Motor neuron (in vitro differentiated cells): Measurements from ENCODE around the gene WIPF2. TPM values are rescaled to one million over a fixed set of nuclear protein-coding genes. Genes with fewer than 3 reads are reported as not detected.
"Not testable (repeated sequence)": the region's sequence is repeated elsewhere in the genome, so short reads cannot be mapped to it uniquely, and the experiment has no call there.

ENCODE experiments used
- ATAC-seq, 8 experiments: fragments of 200-7000 bp; cut with Tn5 transposase; replicated peaks in 6 of 8; 2 replicates each; pipeline ENCODE4 v1.8.0; 2021; ENCODE audit warnings: mild to moderate bottlenecking in 8 of 8, moderate library complexity in 8 of 8
- H3K27ac ChIP-seq, 2 donors: fragments of 250-450 bp; sonication (Bioruptor Pico); 2 replicates each; pipeline ENCODE4 v1.9.0; 2021; ENCODE audit warnings: antibody characterized with exemption in 2 of 2, mild to moderate bottlenecking in 2 of 2, moderate library complexity in 1 of 2
- H3K4me1 ChIP-seq, 2 donors: fragments of 250-450 bp; sonication (Bioruptor Pico); replicated peaks in 1 of 2; 2 replicates each; pipeline ENCODE4 v1.6.1; 2021; ENCODE audit warnings: antibody characterized with exemption in 2 of 2, mild to moderate bottlenecking in 2 of 2, moderate library complexity in 1 of 2
- H3K4me3 ChIP-seq, 5 donors: fragments of 250-450 bp; sonication (Bioruptor Pico); 2 replicates each; pipeline ENCODE4 v1.9.0; 2021; ENCODE audit warnings: antibody characterized with exemption in 5 of 5, mild to moderate bottlenecking in 5 of 5, moderate library complexity in 4 of 5
- WGBS, 10 experiments: fragments of 450-650 bp; shearing (Covaris generic); methylation state at CpG; one replicate each; pipeline ENCODE4 v1.0.0; 2022; 5-methylcytosine and 5-hydroxymethylcytosine counted together
- in situ Hi-C, 9 experiments: fragments of 400-800 bp; cut with MboI; loops; one replicate each; pipeline ENCODE4 v1.15.0; 2021; ENCODE audit warnings: low sequenced_read_pairs in 9 of 9, low pct_unique_long_range_greater_than_20kb in 2 of 9; ENCODE audit not compliant: unreplicated experiment in 9 of 9
- total RNA-seq, 8 experiments: library from RNA; unstranded; fragments of 300-600 nt; gene quantifications; 2 replicates each; pipeline versions ENCODE4 v1.2.3 to v1.2.4, GENCODE V29; 2022

The WIPF2 gene
- total RNA-seq, 8 experiments from 2014 or later = 7.1 to 16.4 (median 11.5) TPM

DNA sequence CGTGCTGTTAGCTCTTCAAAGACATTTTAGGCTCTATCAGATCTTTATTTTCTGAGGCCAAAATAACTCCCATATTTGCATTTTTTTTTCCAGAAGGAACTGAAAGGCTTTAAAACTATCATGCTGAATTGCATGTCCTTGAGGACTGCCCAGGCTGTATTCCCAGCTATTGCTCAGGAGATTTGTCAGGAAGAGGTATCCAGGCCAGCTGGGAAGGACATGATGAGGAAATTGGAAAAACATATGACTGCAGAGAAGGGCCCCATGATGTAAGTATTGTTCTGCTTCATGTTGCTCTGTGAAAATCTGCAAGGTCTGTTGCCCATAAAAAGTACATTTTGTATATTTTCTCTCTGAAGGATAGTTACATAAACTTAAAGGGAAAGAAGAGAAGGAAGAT is 74.3 kb downstream of the WIPF2 start:
- Histone ChIP-seq H3K27ac (no peak overlapping the region), H3K4me1 (no peaks in the 10 kb centered on the region), H3K4me3 (no peak overlapping the region)
- ATAC-seq = no peak
- WGBS, 10 experiments = 50 to 100% (median 100%) methylated on average over 1 of the region's 1 CpG; no CpG with 5 or more reads in 1 of the 10 experiments
- in situ Hi-C loops = loop anchor here in 4 of 9 experiments (5.0 to 25.0 kb wide), 3 partner anchors 89 to 281 kb away; partner anchors contain the start of gene CSF3 (in 3 of the 4)

DNA sequence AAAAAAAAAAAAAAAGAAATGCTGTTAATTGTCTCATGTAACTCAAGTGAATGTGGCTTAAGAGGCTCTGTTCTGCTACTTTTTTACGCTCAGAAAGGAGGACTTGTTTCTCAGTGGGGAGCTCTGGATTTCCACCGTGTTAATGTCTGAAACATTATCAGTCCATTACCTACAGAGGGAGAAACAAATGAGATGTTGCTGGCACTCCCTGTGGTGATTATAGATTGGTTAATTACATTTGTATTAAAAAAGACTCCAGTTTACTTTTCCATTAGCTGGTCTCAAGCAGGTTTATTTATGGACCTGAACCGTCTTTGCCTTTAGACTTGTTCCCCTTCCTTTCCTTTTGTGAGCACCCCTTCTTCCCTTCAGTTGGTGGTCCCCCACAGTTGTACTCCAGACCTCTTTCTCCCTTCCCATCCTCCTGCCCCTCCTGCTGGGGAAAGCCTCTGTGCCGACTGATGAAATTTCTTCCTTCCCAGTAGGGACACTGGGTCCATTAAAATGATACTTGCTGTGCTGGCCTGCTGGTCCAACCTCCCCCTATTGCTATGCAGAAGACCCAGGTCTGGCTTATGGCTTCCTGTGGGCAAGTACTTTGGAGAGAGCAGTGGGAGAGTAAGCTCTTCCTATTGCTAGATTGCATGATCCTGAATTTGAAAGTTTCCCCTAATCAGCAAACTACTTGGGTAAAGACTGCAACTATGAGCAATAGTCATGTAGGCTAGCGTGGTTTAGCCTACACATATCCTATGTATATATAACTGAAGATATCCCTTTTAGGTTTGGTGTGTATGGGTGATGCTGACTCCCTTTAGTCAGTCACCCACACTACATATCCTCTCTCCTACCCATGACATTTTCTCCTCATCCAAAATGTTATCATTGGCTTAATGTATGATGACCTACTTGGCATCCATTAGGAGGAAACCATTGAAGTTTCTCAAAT is 76.7 kb downstream of the WIPF2 start:
- peak in 1 of 8 experiments; percentile 17 for ATAC-seq
- no peak overlapping the region for H3K27ac ChIP-seq
- H3K4me3 ChIP-seq = no peak overlapping the region
- in situ Hi-C loops = loop anchor here in 3 of 9 experiments (10.0 to 25.0 kb wide), 2 partner anchors 91 to 283 kb away; partner anchors contain the start of gene CSF3 (in 3 of the 3)
- 0 to 91% (median 62%) methylated on average over 1 to 5 of the region's 5 CpGs for WGBS, 10 experiments
- H3K4me1 ChIP-seq = no peaks in the 10 kb centered on the region

DNA sequence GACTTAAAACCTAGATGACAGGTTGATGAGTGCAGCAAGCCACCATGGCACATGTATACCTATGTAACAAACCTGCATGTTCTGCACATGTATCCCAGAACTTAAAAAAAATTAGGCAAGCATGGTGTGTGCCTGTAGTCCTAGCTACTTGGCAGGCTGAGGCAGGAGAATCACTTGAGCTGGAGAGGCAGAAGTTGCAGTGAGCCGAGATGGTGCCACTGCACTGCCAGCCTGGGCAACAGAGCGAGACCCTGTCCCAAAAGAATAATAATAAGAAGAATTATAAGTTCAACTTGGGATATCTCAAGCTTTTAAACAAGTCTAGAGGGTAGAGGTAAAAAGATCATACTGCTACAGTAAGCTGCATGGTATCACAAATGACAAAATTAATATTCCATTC is 78.4 kb downstream of the WIPF2 start:
- no peak overlapping the region for H3K4me3 ChIP-seq
- H3K27ac ChIP-seq = no peak overlapping the region
- in situ Hi-C loops = loop anchor here in 3 of 9 experiments (10.0 to 25.0 kb wide), 2 partner anchors 93 to 285 kb away; partner anchors contain the start of gene CSF3 (in 3 of the 3)
- no peak for ATAC-seq
- H3K4me1 ChIP-seq = no peaks in the 10 kb centered on the region
- 72 to 100% (median 95%) methylated on average over 2 of the region's 2 CpGs; no CpG with 5 or more reads in 6 of the 10 experiments for WGBS, 10 experiments

DNA sequence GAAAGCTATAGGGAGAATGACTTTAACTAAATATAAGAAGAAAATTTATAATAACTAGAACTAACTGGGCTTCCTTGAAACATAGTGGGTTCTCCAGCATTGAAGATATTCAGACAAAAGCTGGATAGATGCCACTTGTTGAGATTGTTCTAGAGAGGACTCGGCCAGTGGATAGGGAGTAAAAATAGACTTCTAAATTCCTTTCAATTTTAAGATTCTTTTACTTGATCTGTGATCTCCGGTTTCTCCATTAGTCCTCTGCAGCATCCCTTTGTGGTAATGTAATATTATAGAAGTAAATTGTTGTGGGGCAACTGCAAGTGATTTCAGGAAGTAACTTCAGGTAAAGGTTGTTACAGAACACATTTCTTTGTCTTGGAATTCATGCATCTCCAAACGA is 79.6 kb downstream of the WIPF2 start:
- H3K27ac ChIP-seq = no peak overlapping the region
- no peak for ATAC-seq
- H3K4me3 ChIP-seq = no peak overlapping the region
- in situ Hi-C loops = loop anchor here in 3 of 9 experiments (10.0 to 25.0 kb wide), 2 partner anchors 94 to 286 kb away; partner anchors contain the start of gene CSF3 (in 3 of the 3)
- H3K4me1 ChIP-seq = peaks cover 5 to 8% of the 10 kb centered on the region in 2 donors
- 34 to 100% (median 74%) methylated on average over 1 to 3 of the region's 3 CpGs for WGBS, 10 experiments

DNA sequence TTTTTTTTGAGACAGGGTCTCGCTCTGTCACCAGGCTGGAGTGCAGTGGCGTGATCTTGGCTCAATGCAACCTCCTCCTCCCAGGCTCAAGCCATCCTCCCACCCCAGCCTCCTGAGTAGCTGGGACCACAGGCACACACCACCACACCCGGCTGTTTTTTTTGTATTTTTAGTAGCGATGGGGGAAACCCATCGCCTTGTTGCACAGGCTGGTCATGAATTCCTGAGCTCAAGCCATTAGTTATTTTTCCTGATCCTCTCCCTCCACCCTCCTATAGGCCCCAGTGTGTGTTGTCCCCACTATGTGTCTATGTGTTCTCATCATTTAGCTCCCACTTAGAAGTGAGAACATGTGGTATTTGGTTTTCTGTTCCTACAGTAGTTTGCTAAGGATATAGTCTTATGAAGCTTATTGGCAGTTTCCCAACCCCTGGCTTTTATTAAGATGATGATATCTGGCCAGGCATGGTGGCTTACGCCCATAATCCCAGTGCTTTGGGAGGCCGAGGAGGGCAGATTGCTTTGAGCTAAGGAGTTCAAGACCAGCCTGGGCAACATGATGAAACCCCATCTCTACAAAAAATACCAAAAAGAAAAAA is 80.2 kb downstream of the WIPF2 start:
- WGBS, 10 experiments = 80 to 100% (median 99%) methylated on average over 1 to 5 of the region's 7 CpGs

DNA sequence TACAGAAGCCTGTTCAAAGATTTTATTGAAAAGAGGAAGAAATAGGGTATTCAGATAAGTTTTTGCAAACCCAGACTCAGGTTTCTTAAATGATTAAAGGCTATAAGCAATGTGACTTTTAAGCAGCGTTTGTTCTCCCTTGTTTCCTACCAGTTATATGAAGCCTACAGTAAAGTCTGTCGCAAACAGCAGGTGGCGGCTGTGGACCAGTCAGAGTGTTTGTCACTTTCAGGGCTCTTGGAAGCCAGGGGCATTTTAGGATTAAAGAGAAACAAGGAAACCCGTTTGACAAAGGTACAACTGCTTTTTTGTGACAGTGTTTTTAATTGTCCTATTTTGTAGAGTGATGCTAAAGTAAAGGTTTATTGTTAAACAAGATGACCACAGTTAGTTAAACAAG is 82.2 kb downstream of the WIPF2 start:
- Histone ChIP-seq H3K4me3 (no peak overlapping the region), H3K27ac (no peak overlapping the region), H3K4me1 (peaks cover 16 to 23% of the 10 kb centered on the region in 2 donors)
- in situ Hi-C loops = loop anchor here in 5 of 9 experiments (5.0 to 10.0 kb wide), 3 partner anchors 51 to 233 kb away; no protein-coding TSS in a partner anchor
- peak in 1 of 8 experiments; percentile 36 for ATAC-seq
- 30 to 100% (median 70%) methylated on average over 1 to 4 of the region's 4 CpGs; no CpG with 5 or more reads in 1 of the 10 experiments for WGBS, 10 experiments

More for the DNA sequence above, 80.2 kb downstream of the WIPF2 start:
- peaks cover 10 to 13% of the 10 kb centered on the region in 2 donors for H3K4me1 ChIP-seq
- not testable (repeated sequence) for H3K4me3 ChIP-seq, H3K27ac ChIP-seq, ATAC-seq
- in situ Hi-C loops = loop anchor here in 3 of 9 experiments (10.0 to 25.0 kb wide), 2 partner anchors 94 to 287 kb away; partner anchors contain the start of gene CSF3 (in 3 of the 3)

DNA sequence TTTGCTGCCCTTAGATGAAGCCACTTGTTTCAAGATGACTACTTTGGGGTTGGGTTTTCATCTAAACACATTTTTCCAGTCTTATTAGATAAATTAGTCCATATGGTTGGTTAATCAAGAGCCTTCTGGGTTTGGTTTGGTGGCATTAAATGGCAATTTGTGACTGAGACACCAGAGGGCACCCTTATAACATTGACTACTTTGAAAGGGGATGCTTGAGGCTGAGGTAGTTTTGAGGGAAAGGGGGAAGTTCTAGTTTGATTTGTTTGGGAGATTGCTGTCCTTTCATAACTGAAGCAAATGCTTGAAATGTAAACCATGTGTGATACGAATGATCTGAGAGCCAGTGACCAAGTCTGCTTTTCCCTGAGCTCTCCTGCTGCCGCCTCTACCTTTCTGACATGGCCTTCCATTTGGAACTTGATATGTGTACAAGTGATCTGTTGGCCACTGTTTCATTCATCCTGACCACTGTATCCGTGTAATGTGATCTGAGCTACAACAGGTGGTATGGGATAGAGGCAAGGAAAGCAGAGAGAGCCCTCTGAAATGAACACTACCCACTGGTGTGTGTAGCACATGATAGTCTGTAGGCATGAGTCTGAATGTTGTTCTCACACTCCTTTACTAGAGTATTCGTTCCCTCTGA is 84.0 kb downstream of the WIPF2 start:
- Histone ChIP-seq H3K27ac (no peak overlapping the region), H3K4me3 (no peak overlapping the region), H3K4me1 (peaks cover 33 to 39% of the 10 kb centered on the region in 2 donors)
- WGBS, 10 experiments = 0 to 100% (median 60%) methylated on average over 1 to 4 of the region's 4 CpGs; no CpG with 5 or more reads in 1 of the 10 experiments
- peak; percentile 28 to 58 (median 46) for ATAC-seq
- in situ Hi-C loops = loop anchor here in 5 of 9 experiments (5.0 to 10.0 kb wide), 3 partner anchors 49 to 232 kb away; no protein-coding TSS in a partner anchor

DNA sequence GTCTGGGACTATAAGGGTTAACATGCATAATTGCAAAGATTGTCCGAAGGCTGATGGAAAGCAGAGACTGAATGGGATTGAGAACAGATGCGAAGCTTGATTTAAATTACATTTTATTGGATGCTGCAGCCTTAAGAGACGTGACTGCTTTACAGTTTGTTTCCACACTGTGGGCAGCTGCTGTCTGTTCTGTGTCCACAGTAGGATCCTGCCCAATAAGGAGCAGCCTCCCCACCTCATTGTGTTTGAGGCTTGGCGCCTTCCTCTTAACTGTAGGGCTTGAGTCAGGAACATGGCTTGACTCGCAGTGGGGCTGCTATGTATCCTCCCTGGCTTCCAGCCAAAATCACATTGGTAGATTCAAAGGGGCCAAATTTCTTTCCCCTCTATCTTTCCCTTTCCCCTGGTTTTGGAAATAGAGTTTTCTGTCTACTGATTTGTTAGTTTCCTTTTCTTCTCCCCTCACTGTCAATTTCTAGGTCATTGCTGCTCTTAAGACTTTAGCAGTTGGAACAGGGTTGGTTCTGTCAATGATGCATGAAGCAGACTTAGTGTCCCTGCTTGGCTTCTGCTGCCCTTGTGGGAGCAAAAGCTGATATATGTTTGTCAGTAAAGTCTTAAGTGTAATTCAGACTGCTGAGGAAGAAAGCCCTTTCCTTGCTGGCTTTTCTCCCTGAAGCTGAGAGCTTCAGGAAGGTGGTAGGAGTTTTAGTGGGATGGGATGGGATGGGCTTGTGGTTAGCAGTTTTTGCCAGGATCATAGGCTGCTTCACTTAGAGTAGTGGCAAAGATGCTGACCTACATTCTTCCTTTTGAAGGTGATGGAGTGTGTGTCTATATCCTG is 84.8 kb downstream of the WIPF2 start:
- ATAC-seq = peak in 5 of 8 experiments; percentile 9 to 40 (median 22)
- no peak overlapping the region for H3K27ac ChIP-seq
- 0 to 76% (median 13%) methylated on average over 2 to 5 of the region's 5 CpGs; no CpG with 5 or more reads in 5 of the 10 experiments for WGBS, 10 experiments
- in situ Hi-C loops = loop anchor here in 5 of 9 experiments (5.0 to 10.0 kb wide), 3 partner anchors 48 to 231 kb away; no protein-coding TSS in a partner anchor
- peaks cover 39 to 44% of the 10 kb centered on the region in 2 donors for H3K4me1 ChIP-seq
- H3K4me3 ChIP-seq = no peak overlapping the region

DNA sequence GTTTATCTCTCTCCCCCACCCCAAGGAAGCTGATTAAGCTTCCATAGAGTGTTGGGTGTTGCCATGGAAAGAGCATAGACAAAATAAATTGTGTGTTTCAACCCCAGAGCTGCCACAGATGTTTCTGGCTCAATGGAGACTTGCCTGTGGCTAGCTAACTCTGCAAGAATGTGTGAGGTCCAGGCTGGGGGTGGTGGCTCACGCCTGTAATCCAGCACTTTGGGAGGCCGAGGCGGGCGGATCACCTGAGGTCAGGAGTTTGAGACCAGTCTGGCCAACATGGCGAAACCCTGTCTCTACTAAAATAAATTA is 85.4 kb downstream of the WIPF2 start:
- not testable (repeated sequence) for H3K4me3 ChIP-seq, H3K27ac ChIP-seq
- WGBS, 10 experiments = 18 to 82% (median 50%) methylated on average over 1 to 5 of the region's 5 CpGs; no CpG with 5 or more reads in 6 of the 10 experiments
- peak in 3 of 8 experiments; percentile 17 to 51 (median 27) for ATAC-seq
- in situ Hi-C loops = loop anchor here in 5 of 9 experiments (5.0 to 10.0 kb wide), 3 partner anchors 48 to 230 kb away; no protein-coding TSS in a partner anchor
- peaks cover 43 to 44% of the 10 kb centered on the region in 2 donors for H3K4me1 ChIP-seq

DNA sequence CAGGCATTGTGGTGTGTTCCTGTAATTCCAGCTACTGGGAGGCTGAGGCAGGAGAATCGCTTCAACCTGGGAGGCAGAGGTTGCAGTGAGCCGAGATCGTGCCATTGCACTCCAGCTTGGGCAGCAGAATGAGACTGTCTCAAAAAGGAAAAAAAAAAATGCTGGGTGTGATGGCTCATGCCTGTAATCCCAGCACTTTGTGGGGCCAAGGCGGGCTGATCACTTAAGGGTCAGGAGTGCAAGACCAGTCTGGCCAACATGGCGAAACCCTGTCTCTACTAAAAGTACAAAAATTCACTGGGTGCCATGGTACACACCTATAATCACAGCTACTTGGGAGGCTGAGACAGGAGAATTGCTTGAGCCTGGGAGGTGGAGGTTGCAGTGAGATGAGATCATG is 85.8 kb downstream of the WIPF2 start:
- H3K4me3 ChIP-seq, ATAC-seq, H3K27ac ChIP-seq: not testable (repeated sequence)
- in situ Hi-C loops = loop anchor here in 5 of 9 experiments (5.0 to 10.0 kb wide), 3 partner anchors 47 to 230 kb away; no protein-coding TSS in a partner anchor
- WGBS, 10 experiments = 25 to 100% (median 95%) methylated on average over 1 to 4 of the region's 5 CpGs; no CpG with 5 or more reads in 2 of the 10 experiments
- H3K4me1 ChIP-seq = peaks cover 46 to 48% of the 10 kb centered on the region in 2 donors

DNA sequence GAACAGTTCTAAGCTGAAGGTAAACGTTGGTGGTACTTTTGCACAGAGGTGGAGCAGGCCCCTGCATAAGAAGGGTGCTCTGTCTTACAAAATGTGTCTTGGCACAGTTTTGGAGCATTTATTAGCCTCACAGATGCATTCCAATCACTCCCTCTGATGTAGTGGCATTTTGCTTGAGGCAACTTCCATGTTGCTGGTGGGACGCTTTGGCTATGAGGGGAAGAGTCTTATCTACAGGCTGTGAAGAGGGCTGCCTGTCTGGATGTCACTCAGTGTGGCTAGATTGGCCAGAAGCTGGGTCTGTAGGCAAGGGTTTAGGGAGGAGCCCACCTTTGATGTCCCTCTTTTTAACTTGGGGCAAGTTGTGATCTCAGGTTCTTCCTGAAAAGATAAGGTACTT is 87.3 kb downstream of the WIPF2 start:
- no peak for ATAC-seq
- H3K27ac ChIP-seq = peak overlapping the region in 1 of 2 donors; percentile 30
- 19 to 100% (median 49%) methylated on average over 1 to 2 of the region's 2 CpGs; no CpG with 5 or more reads in 4 of the 10 experiments for WGBS, 10 experiments
- in situ Hi-C loops = loop anchor here in 5 of 9 experiments (10.0 kb wide), 2 partner anchors 48 to 228 kb away; no protein-coding TSS in a partner anchor
- H3K4me1 ChIP-seq = peaks cover 62% of the 10 kb centered on the region in 2 donors
- no peak overlapping the region for H3K4me3 ChIP-seq
